GM12873 (cell line): ENCODE data around the gene NUP188.

Experiments used
- CTCF ChIP-seq: IDR thresholded peaks from 2 replicates; pipeline ENCODE4 v1.5.1; 2012; ENCODE audit warnings: low read depth, mild to moderate bottlenecking, moderate library complexity, low read length, control low read depth; ENCODE audit not compliant: insufficient read depth; ENCODE audit errors: missing control alignments

Gene NUP188

GRCh38 chr9:129014608-129015007, 67.1 kb downstream of the NUP188 start:
- no peak for TF ChIP-seq CTCF

DNA sequence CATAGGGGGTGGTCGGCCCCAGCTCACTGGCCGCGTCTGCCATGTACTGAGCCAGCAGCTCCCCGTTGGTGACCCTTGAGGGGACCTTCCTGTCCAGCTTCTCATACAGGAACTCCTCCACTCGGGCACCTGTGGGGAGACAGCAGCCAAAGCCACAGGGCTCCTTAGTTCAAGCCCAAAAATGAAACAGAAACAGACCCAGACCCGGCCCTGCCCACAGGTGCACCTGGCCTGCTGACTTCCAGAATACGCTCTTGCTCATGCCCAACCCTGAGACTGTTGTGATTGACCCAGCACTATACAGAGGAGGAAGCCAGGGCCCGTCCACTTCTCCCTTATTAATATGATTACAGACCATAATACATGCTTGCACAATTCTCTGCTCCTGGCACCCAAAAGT, 73.6 kb downstream of the NUP188 start:
- no peak for TF ChIP-seq CTCF

GRCh38 chr9:129022037-129022436, 74.5 kb downstream of the NUP188 start:
- no peak for TF ChIP-seq CTCF

DNA sequence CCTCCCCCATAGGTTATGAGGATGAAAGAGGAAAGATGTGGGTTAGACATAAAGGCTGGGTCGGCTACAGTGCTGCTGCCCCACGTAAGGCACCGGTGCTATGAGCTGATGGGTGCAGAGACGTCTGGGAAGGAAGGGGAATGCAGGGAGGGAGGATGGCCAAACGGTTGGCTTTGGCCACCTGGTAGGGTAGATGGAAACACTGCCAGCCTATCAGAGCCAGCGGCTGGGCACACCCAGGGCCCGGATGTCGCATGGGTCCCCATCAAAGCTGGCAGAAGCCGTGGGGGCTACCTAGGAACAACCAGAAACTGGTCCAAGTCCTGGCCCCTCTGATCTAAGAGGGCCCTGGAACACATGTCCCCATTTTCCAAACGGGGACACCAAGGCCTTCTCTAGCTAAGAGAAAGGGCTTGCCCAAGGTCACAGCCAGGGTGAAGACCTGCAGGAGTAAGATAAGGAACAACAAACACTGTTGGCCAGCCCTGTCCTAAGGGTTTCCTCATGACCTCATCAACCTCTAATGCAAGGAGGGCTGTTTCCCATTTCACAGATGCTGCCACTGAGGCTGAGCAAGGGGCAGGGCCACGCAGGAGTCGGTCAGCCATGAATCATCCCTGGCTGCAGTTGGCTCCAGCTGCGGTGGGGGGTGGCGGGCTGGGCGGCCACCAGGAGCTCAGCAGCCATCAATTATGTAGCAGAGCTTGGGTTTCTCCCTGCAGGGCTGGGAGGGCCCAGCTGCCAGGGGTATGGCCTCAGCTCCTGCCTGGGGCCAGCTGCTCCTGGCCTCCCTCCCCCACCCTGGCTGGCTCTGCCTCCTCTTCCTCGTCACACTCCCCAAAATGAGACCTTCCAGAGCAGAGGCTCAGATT, 75.8 kb downstream of the NUP188 start:
- TF ChIP-seq CTCF = no peak

DNA sequence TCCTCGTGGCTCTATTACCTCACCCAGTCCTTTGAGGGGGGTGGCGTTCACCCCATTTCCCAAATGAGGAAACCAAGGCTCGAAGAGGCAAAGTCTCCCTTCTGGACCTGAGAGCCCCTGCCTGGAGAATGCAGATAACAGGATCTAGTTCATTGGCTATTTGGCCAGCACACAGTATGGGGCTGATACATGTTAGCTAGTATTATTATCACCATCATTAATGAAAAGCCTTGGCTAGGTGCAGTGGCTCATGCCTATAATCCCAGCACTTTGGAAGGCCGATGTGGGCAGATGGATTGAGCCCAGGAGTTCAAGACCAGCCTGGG, 76.4 kb downstream of the NUP188 start:
- TF ChIP-seq CTCF = no peak

DNA sequence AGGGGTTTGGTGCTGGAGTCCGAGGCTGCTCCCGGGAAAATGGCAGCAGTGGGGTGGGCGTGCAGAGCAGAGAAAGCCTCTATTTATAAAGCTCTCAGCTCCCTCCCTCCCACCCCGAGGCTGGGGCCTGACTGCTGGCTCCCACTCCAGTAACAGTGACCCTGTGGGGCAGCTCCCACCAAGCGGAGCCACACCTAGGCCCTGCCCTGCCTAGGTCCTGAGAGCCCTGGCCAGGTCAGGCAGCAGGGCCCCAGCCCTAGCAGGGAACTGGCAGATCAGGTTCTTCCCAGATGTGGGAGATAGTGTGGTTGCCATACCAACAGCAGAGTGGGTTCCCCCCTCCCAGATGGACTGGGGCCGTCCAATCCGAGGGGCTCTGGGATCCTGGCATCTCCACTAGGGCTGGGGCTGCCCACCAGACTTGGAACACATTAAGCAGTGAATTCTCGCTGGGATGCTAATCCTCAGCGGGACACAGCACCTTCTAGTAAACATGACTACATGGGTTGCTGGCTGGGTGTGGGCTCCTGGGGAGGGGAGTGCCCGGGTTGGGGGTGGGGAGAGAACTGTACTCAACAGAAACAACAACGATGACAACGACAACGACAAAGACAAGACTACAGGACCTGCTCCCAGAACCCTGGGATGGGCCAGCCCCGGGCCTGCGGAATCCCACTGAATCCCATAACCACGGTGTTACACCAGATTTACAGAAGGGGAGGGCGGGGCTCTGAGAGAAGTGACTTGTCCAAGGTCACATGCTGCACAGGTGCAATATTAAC, 79.1 kb downstream of the NUP188 start:
- no peak for TF ChIP-seq CTCF

GRCh38 chr9:129027224-129027684, 79.8 kb downstream of the NUP188 start:
- no peak for TF ChIP-seq CTCF
